GM12874 (cell line): ENCODE measurements around the gene PCDHA11.
"Not testable (repeated sequence)": the region's sequence is repeated elsewhere in the genome, so short reads cannot be mapped to it uniquely, and the experiment has no call there.

ENCODE experiments used
- CTCF ChIP-seq: IDR thresholded peaks from 2 replicates; pipeline ENCODE4 v1.5.1; 2011; ENCODE audit warnings: low read depth, mild to moderate bottlenecking, control low read depth, low read length, moderate library complexity; ENCODE audit not compliant: insufficient read depth

The PCDHA11 gene

GRCh38 chr5:140833993-140834392 is 34.8 kb upstream of the PCDHA11 start, which contains the start of gene PCDHA7:
TSS of gene PCDHA7 (plus strand) at chr5:140834269. CDS start at chr5:140834384, 115 bp downstream.
- no peak for TF ChIP-seq CTCF

- no peak for TF ChIP-seq CTCF
Measured at GRCh38 chr5:140835622-140836510, 32.9 kb upstream of the PCDHA11 start.

GRCh38 chr5:140840978-140841962 is 27.5 kb upstream of the PCDHA11 start, which contains the start of gene PCDHA8:
TSS of gene PCDHA8 (plus strand) at chr5:140841187. CDS start at chr5:140841322, 135 bp downstream.
- TF ChIP-seq CTCF = 0 out of 2 replicates have a peak, but pooled peaks have one; percentile 22

- no peak for TF ChIP-seq CTCF
Measured at GRCh38 chr5:140842798-140843733, 25.7 kb upstream of the PCDHA11 start.

- not testable (repeated sequence) for TF ChIP-seq CTCF
Measured at GRCh38 chr5:140848139-140849102, 20.3 kb upstream of the PCDHA11 start, which contains the start of gene PCDHA9. TSS of gene PCDHA9 (plus strand) at chr5:140848382. CDS start at chr5:140848496, 114 bp downstream.
